Smooth muscle cell (in vitro differentiated cells): ENCODE results near the gene F3. TPM values are rescaled to one million over a fixed set of nuclear protein-coding genes. Genes with fewer than 3 reads are reported as not detected.
A peak's percentile ranks its signal among the peaks of the same experiment; 100 is the strongest.

Experiments
- DNase-seq: peaks from one replicate; lab custom pipeline; 2025; ENCODE audit not compliant: unreplicated experiment; lab: John Stamatoyannopoulos, UW
- H2AFZ ChIP-seq: fragments of 200-600 bp; sonication (generic); 2 replicates; pipeline ENCODE4 v1.6.0; 2016; ENCODE audit warnings: antibody characterized with exemption, low read depth, mild to moderate bottlenecking
- H3F3A ChIP-seq: fragments of 200-600 bp; sonication (generic); 2 replicates; pipeline ENCODE4 v1.6.0; 2017; ENCODE audit warnings: antibody characterized with exemption, low read depth
- H3K27ac ChIP-seq: fragments of 200-600 bp; sonication (generic); 2 replicates; pipeline ENCODE4 v1.5.1; 2016; ENCODE audit warnings: low read depth, mild to moderate bottlenecking
- H3K27me3 ChIP-seq: fragments of 200-600 bp; sonication (generic); 2 replicates; pipeline ENCODE4 v1.6.1; 2016; ENCODE audit warnings: low read depth, mild to moderate bottlenecking
- H3K36me3 ChIP-seq: fragments of 200-600 bp; sonication (generic); 2 replicates; pipeline ENCODE4 v1.5.1; 2016; ENCODE audit warnings: low read depth
- H3K4me1 ChIP-seq: fragments of 200-600 bp; sonication (generic); 2 replicates; pipeline ENCODE4 v1.5.1; 2016; ENCODE audit warnings: low read depth
- H3K4me2 ChIP-seq: fragments of 200-600 bp; sonication (generic); 2 replicates; pipeline ENCODE4 v1.6.0; 2016; ENCODE audit warnings: mild to moderate bottlenecking
- H3K4me3 ChIP-seq: fragments of 200-600 bp; sonication (generic); 2 replicates; pipeline ENCODE4 v1.5.1; 2016; ENCODE audit warnings: mild to moderate bottlenecking
- H3K79me2 ChIP-seq: fragments of 200-600 bp; sonication (generic); 2 replicates; pipeline ENCODE4 v1.6.0; 2016; ENCODE audit warnings: low read depth, mild to moderate bottlenecking
- H3K9ac ChIP-seq: fragments of 200-600 bp; sonication (generic); 2 replicates; pipeline ENCODE4 v1.6.0; 2016; ENCODE audit warnings: low read depth
- H3K9me3 ChIP-seq: fragments of 200-600 bp; sonication (generic); replicated peaks from 2 replicates; pipeline ENCODE4 v1.5.1; 2016; ENCODE audit warnings: low read depth
- H4K20me1 ChIP-seq: fragments of 200-600 bp; sonication (generic); 2 replicates; pipeline ENCODE4 v1.6.0; 2016; ENCODE audit warnings: low read depth
- WGBS: methylation state at CpG from one replicate; pipeline ENCODE4 v1.1.7; 2016; ENCODE audit warnings: low lambda C conversion rate; 5-methylcytosine and 5-hydroxymethylcytosine counted together
- polyA plus RNA-seq: library from polyadenylated mRNA; unstranded; fragments of >200 nt; fragmentation: Nextera tagmentation; extraction: Ambion mirVana; gene quantifications from 2 replicates; pipeline ENCODE4 v1.2.1, GENCODE V29; 2016
- total RNA-seq: library from RNA; depleted of rRNA; stranded (reverse); fragments of >200 nt; gene quantifications from 2 replicates; pipeline ENCODE4 v1.2.3, GENCODE V29; 2014
- TF ChIP-seq, protein P1 (sequence below): fragments of 200-600 bp; sonication (generic); IDR thresholded peaks from 2 replicates; pipeline ENCODE4 v1.5.1; 2017; ENCODE audit warnings: borderline replicate concordance, mild to moderate bottlenecking, antibody characterized with exemption; ENCODE audit not compliant: insufficient read depth, poor library complexity, severe bottlenecking

The F3 gene
- total and polyA plus RNA-seq, 2 experiments from 2014 or later, result 287 to 338 TPM

DNA sequence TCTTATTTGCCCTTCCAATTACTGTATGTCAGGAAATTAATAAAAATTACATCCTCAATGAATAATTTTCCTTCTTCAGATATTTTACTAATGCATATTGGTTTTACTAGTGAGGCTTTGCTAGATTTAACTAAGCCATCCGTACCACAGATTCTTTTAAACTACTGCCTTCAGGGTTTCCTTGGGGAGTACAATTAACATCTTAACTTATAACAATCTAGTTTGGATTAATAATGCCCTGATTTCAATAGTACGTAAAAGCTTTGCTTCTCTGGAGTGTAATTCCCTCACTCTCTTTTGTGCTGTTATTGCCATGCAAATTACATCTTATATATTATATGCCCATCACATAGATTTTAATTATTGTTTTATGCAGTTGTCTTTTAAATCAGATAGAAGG is 24.3 kb upstream of the F3 start:
- Histone ChIP-seq H3K79me2 (no peaks in the 10 kb centered on the region), H4K20me1 (no peaks in the 10 kb centered on the region), H3K9me3 (no peaks in the 10 kb centered on the region), H3K4me3 (no peak overlapping the region), H3K4me1 (peaks cover 12% of the 10 kb centered on the region), H2AFZ (no peak overlapping the region), H3K4me2 (no peak overlapping the region), H3K27ac (no peak overlapping the region), H3K9ac (no peak overlapping the region), H3F3A (peaks cover 10% of the 10 kb centered on the region), H3K36me3 (no peaks in the 10 kb centered on the region), H3K27me3 (no peaks in the 10 kb centered on the region)
- DNase-seq, result no peak
- TF ChIP-seq, protein P1, sequence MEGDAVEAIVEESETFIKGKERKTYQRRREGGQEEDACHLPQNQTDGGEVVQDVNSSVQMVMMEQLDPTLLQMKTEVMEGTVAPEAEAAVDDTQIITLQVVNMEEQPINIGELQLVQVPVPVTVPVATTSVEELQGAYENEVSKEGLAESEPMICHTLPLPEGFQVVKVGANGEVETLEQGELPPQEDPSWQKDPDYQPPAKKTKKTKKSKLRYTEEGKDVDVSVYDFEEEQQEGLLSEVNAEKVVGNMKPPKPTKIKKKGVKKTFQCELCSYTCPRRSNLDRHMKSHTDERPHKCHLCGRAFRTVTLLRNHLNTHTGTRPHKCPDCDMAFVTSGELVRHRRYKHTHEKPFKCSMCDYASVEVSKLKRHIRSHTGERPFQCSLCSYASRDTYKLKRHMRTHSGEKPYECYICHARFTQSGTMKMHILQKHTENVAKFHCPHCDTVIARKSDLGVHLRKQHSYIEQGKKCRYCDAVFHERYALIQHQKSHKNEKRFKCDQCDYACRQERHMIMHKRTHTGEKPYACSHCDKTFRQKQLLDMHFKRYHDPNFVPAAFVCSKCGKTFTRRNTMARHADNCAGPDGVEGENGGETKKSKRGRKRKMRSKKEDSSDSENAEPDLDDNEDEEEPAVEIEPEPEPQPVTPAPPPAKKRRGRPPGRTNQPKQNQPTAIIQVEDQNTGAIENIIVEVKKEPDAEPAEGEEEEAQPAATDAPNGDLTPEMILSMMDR, result no peak
- WGBS, result 92% methylated on average over 2 of the region's 2 CpGs

DNA sequence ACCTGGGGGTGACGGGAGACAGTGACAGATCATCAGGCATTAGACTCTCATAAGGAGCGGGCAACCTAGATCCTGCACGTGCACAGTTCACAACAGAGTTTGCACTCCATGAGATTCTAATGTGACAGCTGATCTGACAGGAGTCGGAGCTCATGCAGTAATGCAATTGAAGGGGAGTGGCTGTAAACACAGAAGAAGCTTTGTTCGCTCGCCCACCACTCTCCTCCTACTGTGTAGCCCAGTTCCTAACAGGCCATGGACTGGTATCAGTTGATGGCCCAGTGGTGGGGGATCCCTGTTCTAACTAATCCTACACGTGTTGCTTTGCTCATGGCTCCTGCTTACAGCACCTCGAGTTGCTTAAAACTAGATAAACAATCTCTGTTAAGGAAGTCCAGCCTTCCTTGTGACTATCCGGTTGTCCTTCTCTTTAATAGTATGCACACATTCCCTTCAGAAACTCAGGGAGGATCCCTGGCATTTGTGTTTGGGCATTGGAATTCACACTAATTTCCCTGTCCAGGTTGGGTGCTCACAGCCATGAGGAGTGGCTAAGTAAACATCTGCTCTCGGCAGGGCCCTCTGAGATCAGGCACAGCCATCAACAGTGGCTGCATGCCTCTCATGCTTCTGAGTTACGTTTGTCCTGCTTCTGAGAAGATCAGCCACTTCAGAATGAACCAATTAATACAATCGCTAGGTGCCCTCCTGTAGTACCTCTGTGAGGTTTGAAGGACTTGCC is 21.1 kb upstream of the F3 start:
- no peak overlapping the region for H3K4me3 ChIP-seq
- H3K9ac ChIP-seq, result no peak overlapping the region
- no peaks in the 10 kb centered on the region for H3K9me3 ChIP-seq
- H3K27me3 ChIP-seq, result no peaks in the 10 kb centered on the region
- no peaks in the 10 kb centered on the region for H3K79me2 ChIP-seq
- H2AFZ ChIP-seq, result peak overlapping the region; percentile 54
- 59% methylated on average over 12 of the region's 12 CpGs for WGBS
- peaks cover 18% of the 10 kb centered on the region for H3K4me1 ChIP-seq
- DNase-seq, result no peak
- H3K36me3 ChIP-seq, result no peaks in the 10 kb centered on the region
- H3K27ac ChIP-seq, result peak overlapping the region; percentile 36
- H3K4me2 ChIP-seq, result peak overlapping the region; percentile 48
- TF ChIP-seq, protein P1, result no peak
- peaks cover 10% of the 10 kb centered on the region for H3F3A ChIP-seq
- H4K20me1 ChIP-seq, result no peaks in the 10 kb centered on the region

DNA sequence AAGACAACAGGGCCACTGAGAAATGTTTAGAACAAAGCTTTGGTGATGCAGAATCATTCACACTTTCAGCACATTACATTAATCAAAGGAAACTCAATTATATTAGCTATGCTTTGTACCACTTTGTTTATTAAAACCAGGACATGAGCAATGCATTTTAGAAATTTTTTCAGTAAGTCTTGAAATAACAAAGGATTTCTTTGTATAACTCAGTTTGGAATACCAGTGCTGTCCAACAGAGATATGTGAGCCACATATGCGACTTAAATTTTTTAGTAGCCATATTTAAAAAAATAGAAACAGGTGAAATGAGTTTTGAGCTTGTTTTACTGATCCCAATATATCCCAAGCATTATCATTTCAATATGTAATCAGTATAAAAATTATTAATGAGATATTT is 18.8 kb upstream of the F3 start:
- H3K27ac ChIP-seq, result peak overlapping the region; percentile 65
- WGBS, result 50% methylated on average over 1 of the region's 1 CpG
- H3K27me3 ChIP-seq, result no peaks in the 10 kb centered on the region
- no peak overlapping the region for H2AFZ ChIP-seq
- H3K4me1 ChIP-seq, result peaks cover 12% of the 10 kb centered on the region
- H3K4me3 ChIP-seq, result no peak overlapping the region
- no peaks in the 10 kb centered on the region for H3K79me2 ChIP-seq
- TF ChIP-seq, protein P1, result no peak
- DNase-seq, result no peak
- H3K9me3 ChIP-seq, result no peaks in the 10 kb centered on the region
- no peaks in the 10 kb centered on the region for H3K36me3 ChIP-seq
- H3K4me2 ChIP-seq, result peak overlapping the region; percentile 13
- H3F3A ChIP-seq, result peaks cover 13% of the 10 kb centered on the region
- H4K20me1 ChIP-seq, result no peaks in the 10 kb centered on the region
- no peak overlapping the region for H3K9ac ChIP-seq

DNA sequence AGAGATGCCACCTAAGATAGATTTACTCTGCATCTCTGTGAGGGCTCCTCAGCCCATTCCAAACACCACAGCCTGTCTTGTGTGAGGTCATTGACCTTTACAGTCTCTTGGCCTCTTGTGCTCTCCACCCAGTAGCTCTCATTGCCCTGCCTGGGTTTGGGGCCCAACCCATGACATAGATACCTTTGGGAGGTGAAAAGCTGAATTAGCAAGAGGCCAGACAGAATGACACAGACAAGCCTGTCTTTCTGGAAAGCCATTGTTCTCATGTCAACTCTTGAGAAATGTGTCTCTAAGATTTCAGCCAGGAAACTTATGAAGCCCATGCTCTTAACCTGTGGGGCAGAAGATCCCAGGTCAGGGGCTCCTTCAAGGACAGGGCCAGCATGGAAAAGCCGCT is 18.4 kb upstream of the F3 start:
- WGBS, result 64% methylated on average over 1 of the region's 1 CpG
- TF ChIP-seq, protein P1, result no peak
- Histone ChIP-seq H3K4me2 (peak overlapping the region; percentile 13), H3K4me3 (no peak overlapping the region), H3K27ac (peak overlapping the region; percentile 65), H3K36me3 (no peaks in the 10 kb centered on the region), H4K20me1 (no peaks in the 10 kb centered on the region), H3K79me2 (no peaks in the 10 kb centered on the region), H3K9ac (no peak overlapping the region), H2AFZ (no peak overlapping the region), H3K4me1 (peaks cover 13% of the 10 kb centered on the region), H3K27me3 (no peaks in the 10 kb centered on the region), H3F3A (peaks cover 17% of the 10 kb centered on the region), H3K9me3 (no peaks in the 10 kb centered on the region)
- no peak for DNase-seq
